Activated CD4-positive, alpha-beta T cell treated with anti-CD3 and anti-CD28 coated beads for 4 hours (primary cell): Measurements from ENCODE around the gene CYBA.

Experiments used
- DNase-seq, 2 donors: peaks; one replicate each; pipeline ENCODE4 v3.0.0-alpha.2; 2020

The CYBA gene

DNA sequence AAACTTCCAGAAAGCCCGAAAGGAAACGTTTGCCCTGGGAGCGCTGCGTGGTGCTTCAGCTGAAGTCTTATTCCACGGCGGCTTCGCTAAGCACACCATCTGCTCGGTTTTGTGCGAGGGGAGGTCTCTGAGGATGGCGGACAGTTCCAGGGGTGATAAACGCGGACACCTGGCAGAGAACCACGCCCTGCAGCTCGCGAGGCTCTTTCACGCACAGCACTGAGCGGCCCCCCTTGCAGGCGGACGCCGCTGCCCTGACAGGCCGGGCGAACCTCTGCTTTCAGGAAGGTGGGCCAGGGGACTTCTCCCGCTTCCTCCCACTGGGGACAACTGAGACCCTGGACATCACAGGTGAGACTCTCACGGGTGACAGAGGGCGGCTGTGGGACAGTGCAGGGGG, 8.3 kb upstream of the CYBA start:
- DNase-seq: no peak

GRCh38 chr16:88658714-88659113, 7.9 kb upstream of the CYBA start:
- no peak for DNase-seq

DNA sequence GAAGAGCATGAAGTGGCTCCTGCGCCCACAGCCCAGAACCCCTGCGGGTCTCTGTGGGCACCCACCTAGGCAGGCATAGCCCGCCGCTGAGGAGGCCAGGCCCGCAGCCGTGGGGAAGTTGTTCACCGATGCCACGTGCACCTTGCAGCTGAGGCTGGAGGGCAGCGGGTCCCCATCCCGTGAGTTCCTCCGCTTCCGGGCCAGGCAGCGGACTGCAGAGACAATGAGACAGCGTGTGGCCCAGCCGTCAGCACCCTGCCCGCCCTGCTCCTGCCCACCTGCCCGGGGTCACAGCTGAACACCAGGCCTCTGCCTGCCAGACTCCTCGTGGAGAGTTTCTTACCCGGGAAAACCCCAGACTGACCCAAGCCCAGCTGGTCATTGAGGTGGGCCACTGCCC, 6.5 kb upstream of the CYBA start:
- DNase-seq: no peak

DNA sequence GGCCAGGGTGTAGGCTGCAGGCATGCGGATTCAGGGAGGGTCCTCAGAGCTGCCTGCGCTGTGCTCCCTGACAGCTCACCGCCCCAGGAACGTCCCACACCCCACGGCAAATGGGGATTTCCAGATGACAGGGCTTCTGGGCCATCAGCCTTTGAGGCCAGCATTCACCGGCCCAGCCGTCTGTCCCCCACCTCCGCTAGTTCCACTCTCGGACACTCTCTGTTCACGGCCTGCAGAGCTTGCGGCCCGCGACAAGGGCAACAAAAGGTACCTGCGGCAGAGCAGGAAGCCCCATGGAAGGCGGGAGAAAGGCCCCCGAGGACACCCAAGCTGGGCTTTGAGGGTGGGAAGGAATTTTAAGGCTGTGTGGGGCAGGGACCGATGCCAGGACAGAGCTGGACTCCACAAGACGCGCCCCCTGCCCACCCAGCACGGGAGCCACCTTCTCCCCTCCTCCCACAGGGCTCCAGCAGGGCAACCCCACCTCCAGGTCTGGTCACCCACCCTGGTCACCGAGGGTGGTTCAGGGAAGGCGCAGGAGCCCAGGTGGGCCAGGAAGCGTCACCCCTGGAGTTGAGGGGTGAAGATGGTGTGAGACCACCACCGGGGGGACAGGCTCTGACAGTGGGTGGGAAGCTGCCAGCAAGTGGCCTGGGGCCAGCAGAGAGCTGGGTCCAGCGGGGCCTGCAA, 5.6 kb upstream of the CYBA start:
- no peak for DNase-seq

- DNase-seq: no peak
These were observed 5.0 kb upstream of the CYBA start for GRCh38 chr16:88655733-88656281.

GRCh38 chr16:88655053-88655732, 4.3 kb upstream of the CYBA start:
- no peak for DNase-seq

DNA sequence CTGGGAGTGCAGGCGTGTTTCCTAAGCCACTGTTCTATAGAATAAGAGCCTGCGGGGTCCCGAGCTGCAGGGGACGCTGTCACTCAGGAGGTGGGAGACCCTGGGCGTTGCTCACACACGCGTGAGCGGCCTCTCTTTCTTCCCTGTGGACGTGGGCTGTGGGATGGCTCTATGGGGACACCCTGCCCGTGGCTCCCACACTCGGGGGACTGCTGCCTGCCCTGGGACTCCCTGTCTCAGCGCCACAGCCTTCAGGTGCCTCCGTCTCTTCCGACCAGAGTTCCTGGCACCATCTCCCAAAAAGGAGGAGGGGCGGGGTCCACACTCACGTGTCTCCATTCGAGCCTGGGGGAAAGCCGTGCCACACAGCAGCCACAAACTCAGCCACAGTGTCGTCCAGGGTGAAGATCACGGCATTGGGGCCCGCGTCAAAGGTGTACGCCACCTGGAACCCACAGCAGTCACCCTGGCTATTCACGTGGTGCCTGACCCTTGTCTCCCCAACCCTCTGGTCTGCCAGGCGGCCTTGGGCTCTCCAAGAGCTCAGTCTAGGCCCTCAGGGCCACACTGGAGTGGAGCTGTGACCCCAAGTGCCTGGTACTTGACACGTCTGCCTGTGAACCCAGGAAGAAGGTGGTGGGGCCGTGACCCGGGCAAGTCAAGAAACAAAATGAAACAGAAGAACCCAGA, 3.7 kb upstream of the CYBA start:
- no peak for DNase-seq

DNA sequence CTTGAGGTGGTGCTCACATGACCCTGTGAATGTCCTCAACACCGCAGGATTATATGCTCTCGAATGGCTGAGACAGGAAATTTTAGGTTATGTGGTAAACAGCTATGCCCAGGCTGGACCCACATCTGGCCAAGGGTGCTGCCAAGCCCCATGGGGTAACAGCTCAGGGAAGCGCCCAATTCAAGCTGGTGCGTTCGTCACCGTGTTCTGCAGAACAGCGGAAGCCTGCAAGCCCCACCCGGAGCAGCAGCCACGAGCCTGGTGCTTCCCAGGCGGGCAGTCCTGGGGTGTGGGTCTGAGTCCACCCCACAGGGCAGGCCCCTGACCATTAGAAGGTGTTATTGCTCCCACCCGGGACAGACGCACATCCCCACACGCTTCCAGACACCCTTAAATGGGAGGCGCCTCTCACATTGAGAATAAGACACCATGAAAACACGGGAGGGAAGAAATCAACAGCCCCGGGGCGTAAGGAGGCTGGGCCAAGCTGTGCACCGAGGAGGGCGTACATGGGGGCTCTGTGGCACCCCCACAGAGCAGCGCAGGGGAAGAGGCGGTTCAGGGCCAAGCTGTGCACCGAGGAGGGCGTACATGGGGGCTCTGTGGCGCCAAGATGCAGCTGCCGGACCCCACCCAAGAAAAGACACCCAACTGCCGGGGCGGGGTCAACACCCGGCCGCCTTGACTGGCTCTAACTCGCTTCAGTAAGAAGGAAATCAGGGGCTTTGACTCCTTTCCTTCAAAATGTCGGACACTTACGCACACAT, 2.9 kb upstream of the CYBA start:
- no peak for DNase-seq

DNA sequence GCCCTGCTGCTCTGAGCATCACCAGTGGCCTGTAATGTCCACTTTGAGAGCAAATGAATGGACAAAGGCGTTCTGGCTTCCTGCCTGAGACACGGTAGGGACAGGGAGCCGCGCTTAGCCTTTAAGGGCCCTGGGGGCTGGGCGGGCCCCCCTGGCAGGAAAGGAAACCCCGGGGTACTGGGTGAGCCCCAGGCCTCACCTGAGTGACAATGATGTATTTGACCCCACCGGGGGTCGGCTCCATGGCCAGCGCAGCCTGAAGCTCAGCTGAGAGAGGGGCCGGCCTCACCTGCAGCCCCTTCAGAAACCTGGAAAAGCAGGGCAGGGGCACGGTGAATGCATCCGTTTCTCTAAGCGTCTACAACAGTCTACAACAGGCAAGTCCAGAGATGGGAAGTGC, 2.2 kb upstream of the CYBA start:
- no peak for DNase-seq

DNA sequence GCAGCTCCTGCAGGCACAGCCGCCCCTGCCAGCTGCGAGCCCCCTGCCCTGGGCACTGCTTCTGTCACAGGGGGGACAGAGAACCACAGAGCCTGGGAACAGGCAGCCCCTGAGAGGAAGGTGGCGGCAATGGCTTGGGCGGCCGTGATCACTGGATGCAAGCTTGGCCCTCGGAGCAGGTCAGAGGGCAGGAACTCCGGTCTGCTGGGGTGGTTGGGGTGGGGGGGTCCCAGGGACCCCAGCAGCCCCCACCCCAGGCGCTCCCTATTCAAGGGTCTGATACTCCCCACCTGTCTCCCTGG, 1.9 kb upstream of the CYBA start:
- no peak for DNase-seq

DNA sequence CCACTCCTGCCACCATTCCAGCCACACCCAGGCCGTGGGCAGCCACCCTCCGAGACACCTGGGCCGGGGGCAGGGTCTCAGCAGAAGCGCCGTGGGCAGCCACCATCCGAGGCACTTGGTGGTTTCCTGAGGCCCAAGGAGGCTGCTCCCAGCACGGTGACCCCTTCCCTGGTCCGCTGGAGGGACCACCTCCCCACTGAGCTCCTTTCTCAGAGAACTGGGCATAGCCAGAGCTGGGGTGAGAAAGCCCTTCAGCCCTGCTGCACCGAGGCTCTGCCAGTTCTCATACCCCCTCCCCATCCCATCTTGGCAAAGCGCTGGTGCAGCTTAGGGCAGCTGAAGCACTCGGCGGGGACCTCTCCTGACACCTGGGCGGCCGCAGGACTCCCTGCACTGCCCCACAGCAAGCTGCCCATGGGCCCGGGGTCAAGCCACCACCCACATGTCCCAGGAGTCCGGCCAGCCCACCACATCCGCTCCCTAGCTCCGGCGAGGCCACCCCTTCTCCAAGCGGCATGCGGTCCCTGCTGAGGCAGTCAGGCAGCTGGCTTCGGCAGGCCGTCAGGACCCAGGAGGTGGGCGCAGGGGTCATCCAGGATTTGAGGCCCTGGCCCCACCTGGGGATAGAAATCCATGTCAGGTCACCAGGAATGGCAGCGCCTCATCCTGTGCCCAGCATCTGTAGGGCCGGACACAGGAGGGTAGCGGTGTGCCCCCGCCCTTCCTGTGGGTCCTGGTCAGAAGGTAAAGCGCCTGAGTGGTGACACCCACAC, 1.3 kb upstream of the CYBA start:
- no peak for DNase-seq

DNA sequence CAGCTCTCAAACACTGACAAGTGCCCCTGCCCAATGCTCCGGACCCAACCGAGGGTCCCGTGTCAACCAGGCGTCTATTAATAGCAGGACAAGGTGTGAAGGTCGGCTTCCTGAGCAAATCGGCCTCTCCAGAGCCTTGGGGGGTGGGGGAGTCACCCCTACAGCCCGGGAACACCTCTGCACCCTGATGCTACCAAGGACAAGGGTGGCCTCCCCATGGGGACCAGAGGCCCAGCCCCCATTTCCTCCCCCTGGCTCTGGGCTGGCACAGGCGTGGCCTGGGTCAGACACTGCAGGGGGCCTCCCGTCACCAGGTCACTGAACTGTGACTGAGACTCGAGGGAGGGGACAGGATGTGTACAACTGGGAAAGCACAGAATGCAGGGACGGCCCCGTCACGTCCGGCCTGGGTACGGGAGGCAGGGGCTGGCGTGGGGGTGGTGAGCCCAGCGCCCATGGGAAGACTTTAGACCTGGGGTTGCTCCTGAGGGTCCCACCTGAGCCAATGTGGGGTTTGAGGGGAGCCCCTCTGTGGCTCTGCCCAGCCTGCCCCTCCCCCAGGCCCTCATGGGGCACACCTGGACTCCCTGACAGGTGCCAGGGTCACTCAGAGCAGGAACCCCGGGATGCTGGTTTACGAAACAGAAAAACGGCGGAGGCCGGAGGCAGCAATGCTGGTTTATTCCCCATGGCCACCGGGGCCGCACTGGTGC, 579 bp upstream of the CYBA start:
- peak; percentile 50 to 62 for DNase-seq

DNA sequence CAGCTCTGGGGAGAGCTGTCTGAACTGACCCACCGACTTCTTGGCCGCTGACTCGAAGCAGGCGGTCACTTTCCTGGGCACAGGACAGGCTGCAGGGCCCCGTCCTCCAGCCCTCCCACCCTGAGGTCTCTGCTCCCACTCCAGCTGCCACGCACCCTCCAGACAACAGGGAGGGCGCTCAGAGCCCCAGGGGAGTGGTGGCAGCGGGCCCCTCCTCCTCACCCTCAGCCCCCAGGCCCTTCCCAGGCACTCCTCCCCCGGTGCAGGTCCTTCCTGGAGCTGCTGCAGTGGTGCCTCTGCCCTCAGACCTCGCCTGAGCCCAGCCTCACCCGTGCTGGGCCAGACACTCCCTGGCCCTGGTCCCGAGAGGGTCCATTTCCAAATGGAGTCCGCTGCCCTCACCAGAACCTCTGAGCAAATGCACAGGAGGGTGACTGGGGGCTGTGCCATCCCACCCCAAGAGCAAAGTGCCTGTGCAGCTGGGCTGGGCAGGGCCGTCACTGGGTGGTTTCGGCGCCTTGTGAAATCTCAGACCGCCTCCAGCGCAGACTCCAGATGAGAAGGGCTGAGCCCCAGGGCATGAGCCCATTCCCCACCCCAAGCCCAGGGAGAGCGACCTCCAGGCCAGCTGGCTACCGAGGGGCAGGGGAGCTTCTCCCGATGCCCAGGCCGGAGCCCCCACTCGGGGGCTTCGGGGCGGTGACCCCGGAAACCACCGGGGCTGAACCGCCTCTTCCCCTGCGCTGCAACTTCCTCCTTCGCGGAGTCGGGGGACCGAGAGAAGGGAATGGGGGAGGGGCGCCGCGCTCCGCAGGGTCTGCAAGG, 717 bp downstream of the CYBA start:
- DNase-seq: peak; percentile 18 to 27

GRCh38 chr16:88649195-88649923, 1.5 kb downstream of the CYBA start:
- no peak for DNase-seq

DNA sequence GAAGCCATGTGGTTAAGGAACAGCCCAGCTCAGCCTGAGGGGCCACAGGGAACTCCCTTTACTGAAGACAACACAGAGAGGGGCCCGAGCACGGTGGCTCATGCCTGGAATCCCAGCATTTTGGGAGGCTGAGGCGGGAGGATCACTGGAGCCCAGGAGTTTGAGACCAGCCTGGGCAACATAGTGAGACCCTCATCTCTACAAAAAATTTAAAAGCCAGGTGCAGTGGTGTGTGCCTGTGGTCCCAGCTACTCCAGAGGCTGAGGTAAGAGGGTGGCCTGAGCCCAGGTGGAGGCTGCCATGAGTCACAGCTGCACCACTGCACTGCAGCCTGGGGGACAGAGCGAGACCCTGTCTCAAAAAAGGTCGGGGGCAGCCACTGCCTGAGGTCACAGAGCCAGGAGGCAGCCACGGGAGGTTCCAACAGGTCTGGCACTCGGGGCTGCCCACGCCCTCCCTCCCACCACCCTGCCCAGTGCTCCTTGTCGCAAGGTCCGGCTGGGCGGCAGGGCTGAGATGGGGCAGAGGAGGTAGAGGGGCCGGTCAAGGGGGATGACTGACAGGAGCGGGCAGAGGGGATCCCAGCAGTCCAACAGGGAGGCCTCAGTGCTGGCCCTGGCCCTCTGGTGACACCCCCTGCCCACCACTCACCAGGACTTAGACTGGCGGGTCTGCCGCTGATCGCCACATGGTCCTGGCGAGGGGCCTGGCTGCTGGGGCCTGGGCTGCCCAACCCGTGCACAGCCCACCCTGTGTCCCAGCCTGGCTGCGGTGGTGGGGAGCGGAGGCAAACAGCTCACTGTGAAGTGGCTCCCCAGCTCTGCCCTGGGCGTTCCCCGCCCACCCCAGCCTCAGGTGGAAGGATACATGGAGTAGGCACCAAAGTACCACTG, 3.4 kb downstream of the CYBA start:
- DNase-seq: no peak

- DNase-seq: no peak
These were observed 4.4 kb downstream of the CYBA start for GRCh38 chr16:88646345-88647034.

DNA sequence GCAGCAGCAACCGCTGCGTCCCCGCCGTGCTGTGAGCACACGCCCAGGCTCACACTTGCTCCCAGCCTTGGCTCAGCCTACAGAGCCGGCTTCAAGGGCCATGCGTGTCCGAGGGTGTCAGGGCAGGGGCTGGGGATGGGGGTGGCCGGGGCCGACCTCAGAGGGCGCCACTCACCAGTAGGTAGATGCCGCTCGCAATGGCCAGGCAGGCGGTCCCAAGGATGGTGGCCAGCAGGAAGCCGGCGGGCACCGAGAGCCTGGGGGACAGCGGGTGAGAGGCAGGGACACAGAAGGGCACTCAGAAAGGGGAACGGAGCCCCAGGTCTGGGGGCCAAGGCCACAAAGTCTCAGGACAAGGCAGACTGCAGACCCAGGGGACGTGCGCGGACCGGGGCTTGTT, 4.9 kb downstream of the CYBA start:
- DNase-seq: no peak

GRCh38 chr16:88645455-88645854, 5.4 kb downstream of the CYBA start:
- DNase-seq: no peak

- no peak for DNase-seq
These were observed 7.3 kb downstream of the CYBA start for GRCh38 chr16:88643644-88643932.
